Measurements from ENCODE around the gene PLPP4.

GRCh38 chr10:120517881-120518484 is 61.0 kb downstream of the PLPP4 start:
- no peak for TF ChIP-seq CTCF (IDR thresholded peaks at IDR 0.05 in 2 of 3, conservative IDR thresholded peaks at IDR 0.05 in 1 of 3; ENCODE audit: borderline replicate concordance in 1 of 3, insufficient read depth in 1 of 3, low read depth in 2 of 3, low read length in 2 of 3)
- TF ChIP-seq YY1 (IDR thresholded peaks at IDR 0.05; ENCODE audit: extremely low read depth, insufficient replicate concordance, low read depth, low read length): no peak
- no peak for TF ChIP-seq POLR2A (IDR thresholded peaks at IDR 0.05; ENCODE audit: borderline replicate concordance, extremely low read depth, insufficient read depth, insufficient read length)
- no peak for TF ChIP-seq SIN3A (IDR thresholded peaks at IDR 0.05; ENCODE audit: low read depth)
- TF ChIP-seq EZH2 (IDR thresholded peaks at IDR 0.05): no peak
- TF ChIP-seq ZBTB33 (IDR thresholded peaks at IDR 0.05; ENCODE audit: extremely low read depth, insufficient replicate concordance, low read length): no peak
- TF ChIP-seq REST (IDR thresholded peaks at IDR 0.05; ENCODE audit: low read depth): no peak
- TF ChIP-seq SP1 (IDR thresholded peaks at IDR 0.05; ENCODE audit: low read depth): no peak
- TF ChIP-seq FOSL1 (IDR thresholded peaks at IDR 0.05; ENCODE audit: low read depth): no peak
- no peak for TF ChIP-seq POLR2AphosphoS5 (IDR thresholded peaks at IDR 0.05; ENCODE audit: low read depth, low read length)
- no peak for TF ChIP-seq EGR1 (IDR thresholded peaks at IDR 0.05; ENCODE audit: low read depth)
- no peak for TF ChIP-seq EZH2phosphoT487 (IDR thresholded peaks at IDR 0.05; ENCODE audit: borderline replicate concordance)
- no peak for TF ChIP-seq JUND (IDR thresholded peaks at IDR 0.05)
